ENCODE results near the gene PAK1. TPM values are rescaled to one million over a fixed set of nuclear protein-coding genes. Genes with fewer than 3 reads are reported as not detected.

Gene PAK1
- total RNA-seq, 1 donor from 2014 or later, result 58.3 TPM

- no peak for DNase-seq (ENCODE audit: low spot score)
- no peaks in the 10 kb centered on the region for H3K27me3 Mint-ChIP-seq (ENCODE audit: unreplicated experiment)
- no peak for TF ChIP-seq CTCF (IDR thresholded peaks at IDR 0.05; ENCODE audit: unreplicated experiment)
- no peak overlapping the region for H3K4me3 Mint-ChIP-seq (ENCODE audit: unreplicated experiment)
- no peak overlapping the region for H3K27ac Mint-ChIP-seq (ENCODE audit: unreplicated experiment)
- peaks cover 8% of the 10 kb centered on the region for H3K4me1 Mint-ChIP-seq (ENCODE audit: unreplicated experiment)
- no peaks in the 10 kb centered on the region for H3K9me3 Mint-ChIP-seq (ENCODE audit: unreplicated experiment)
- H3K36me3 Mint-ChIP-seq (ENCODE audit: low read depth, unreplicated experiment), result no peaks in the 10 kb centered on the region
These were observed 36.2 kb upstream of the PAK1 start for GRCh38 chr11:77510095-77510494.

GRCh38 chr11:77508019-77508418, 34.1 kb upstream of the PAK1 start:
- no peak overlapping the region for H3K27ac Mint-ChIP-seq (ENCODE audit: unreplicated experiment)

DNA sequence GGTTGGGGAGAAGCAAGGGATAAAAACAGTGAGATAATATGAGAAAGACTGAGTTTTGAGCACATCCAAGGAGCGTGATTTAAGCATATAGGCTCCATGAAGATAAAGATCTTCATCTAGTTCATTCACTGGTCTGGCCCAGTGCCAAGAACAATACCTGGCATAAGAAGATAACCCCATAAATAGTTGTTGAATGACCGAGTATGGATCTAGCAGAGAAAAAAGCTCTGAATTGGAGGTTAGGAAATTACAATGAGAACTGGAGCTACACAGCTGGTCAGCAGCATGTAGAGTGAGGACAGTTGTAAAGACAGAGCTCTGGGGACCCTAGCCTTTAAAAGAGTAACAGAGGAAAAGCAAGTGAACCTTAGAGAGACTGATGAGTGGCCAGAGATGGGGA, 33.0 kb upstream of the PAK1 start:
- Mint-ChIP-seq H3K9me3 (ENCODE audit: unreplicated experiment) (no peaks in the 10 kb centered on the region), H3K27me3 (ENCODE audit: unreplicated experiment) (no peaks in the 10 kb centered on the region), H3K4me1 (ENCODE audit: unreplicated experiment) (peaks cover 8% of the 10 kb centered on the region), H3K36me3 (ENCODE audit: low read depth, unreplicated experiment) (no peaks in the 10 kb centered on the region), H3K4me3 (ENCODE audit: unreplicated experiment) (no peak overlapping the region), H3K27ac (ENCODE audit: unreplicated experiment) (no peak overlapping the region)
- TF ChIP-seq CTCF (IDR thresholded peaks at IDR 0.05; ENCODE audit: unreplicated experiment), result no peak
- DNase-seq (ENCODE audit: low spot score), result no peak

More at GRCh38 chr11:77508019-77508418, 34.1 kb upstream of the PAK1 start:
- no peak for DNase-seq (ENCODE audit: low spot score)
- TF ChIP-seq CTCF (IDR thresholded peaks at IDR 0.05; ENCODE audit: unreplicated experiment), result no peak
- Mint-ChIP-seq H3K27me3 (ENCODE audit: unreplicated experiment) (no peaks in the 10 kb centered on the region), H3K4me1 (ENCODE audit: unreplicated experiment) (peaks cover 8% of the 10 kb centered on the region), H3K9me3 (ENCODE audit: unreplicated experiment) (no peaks in the 10 kb centered on the region), H3K36me3 (ENCODE audit: low read depth, unreplicated experiment) (no peaks in the 10 kb centered on the region), H3K4me3 (ENCODE audit: unreplicated experiment) (no peak overlapping the region)

GRCh38 chr11:77505956-77506355, 32.1 kb upstream of the PAK1 start:
- H3K36me3 Mint-ChIP-seq (ENCODE audit: low read depth, unreplicated experiment), result no peaks in the 10 kb centered on the region
- TF ChIP-seq CTCF (IDR thresholded peaks at IDR 0.05; ENCODE audit: unreplicated experiment), result no peak
- peaks cover 8% of the 10 kb centered on the region for H3K4me1 Mint-ChIP-seq (ENCODE audit: unreplicated experiment)
- no peaks in the 10 kb centered on the region for H3K9me3 Mint-ChIP-seq (ENCODE audit: unreplicated experiment)
- no peak overlapping the region for H3K27ac Mint-ChIP-seq (ENCODE audit: unreplicated experiment)
- H3K4me3 Mint-ChIP-seq (ENCODE audit: unreplicated experiment), result no peak overlapping the region
- DNase-seq (ENCODE audit: low spot score), result no peak
- no peaks in the 10 kb centered on the region for H3K27me3 Mint-ChIP-seq (ENCODE audit: unreplicated experiment)

GRCh38 chr11:77503006-77503405, 29.1 kb upstream of the PAK1 start:
- no peaks in the 10 kb centered on the region for H3K9me3 Mint-ChIP-seq (ENCODE audit: unreplicated experiment)
- H3K4me3 Mint-ChIP-seq (ENCODE audit: unreplicated experiment), result no peak overlapping the region
- DNase-seq (ENCODE audit: low spot score), result no peak
- no peak overlapping the region for H3K27ac Mint-ChIP-seq (ENCODE audit: unreplicated experiment)
- H3K36me3 Mint-ChIP-seq (ENCODE audit: low read depth, unreplicated experiment), result no peaks in the 10 kb centered on the region
- no peaks in the 10 kb centered on the region for H3K27me3 Mint-ChIP-seq (ENCODE audit: unreplicated experiment)
- peaks cover 8% of the 10 kb centered on the region for H3K4me1 Mint-ChIP-seq (ENCODE audit: unreplicated experiment)
- TF ChIP-seq CTCF (IDR thresholded peaks at IDR 0.05; ENCODE audit: unreplicated experiment), result no peak
